Endodermal cell (in vitro differentiated cells): Measurements from ENCODE around the gene ST7. TPM values are rescaled to one million over a fixed set of nuclear protein-coding genes. Genes with fewer than 3 reads are reported as not detected.

ENCODE experiments used
- DNase-seq: peaks from one replicate; pipeline ENCODE4 v3.0.0-alpha.2; 2017
- H3K27ac ChIP-seq: 2 replicates; pipeline ENCODE4 v1.5.1; 2013; ENCODE audit warnings: mild to moderate bottlenecking, low read depth, low read length, moderate library complexity
- H3K27me3 ChIP-seq: 2 replicates; pipeline ENCODE4 v1.6.1; 2013; ENCODE audit warnings: mild to moderate bottlenecking, low read length, moderate library complexity; ENCODE audit not compliant: insufficient read depth, control insufficient read depth, poor library complexity, severe bottlenecking
- H3K36me3 ChIP-seq: 2 replicates; pipeline ENCODE4 v1.7.0; 2013; ENCODE audit warnings: mild to moderate bottlenecking, low read length, moderate library complexity; ENCODE audit not compliant: control insufficient read depth, insufficient read depth
- H3K4me1 ChIP-seq: one replicate; pipeline ENCODE4 v1.7.0; 2013; ENCODE audit warnings: low read length; ENCODE audit not compliant: control insufficient read depth, insufficient read depth
- H3K4me3 ChIP-seq: 2 replicates; pipeline ENCODE4 v1.5.1; 2013; ENCODE audit warnings: mild to moderate bottlenecking, low read length, moderate library complexity
- H3K9ac ChIP-seq: 2 replicates; pipeline ENCODE4 v1.6.1; 2013; ENCODE audit warnings: mild to moderate bottlenecking, low read length, moderate library complexity; ENCODE audit not compliant: poor library complexity, severe bottlenecking; ENCODE audit errors: extremely low read depth
- H3K9me3 ChIP-seq: 2 replicates; pipeline ENCODE4 v1.6.1; 2013; ENCODE audit warnings: mild to moderate bottlenecking, low read length, moderate library complexity; ENCODE audit not compliant: control insufficient read depth
- H3K27ac Mint-ChIP-seq: 2 replicates; pipeline ENCODE4 v1.8.0; 2020; ENCODE audit warnings: mixed read lengths
- H3K27me3 Mint-ChIP-seq: 2 replicates; pipeline ENCODE4 v1.8.0; 2021; ENCODE audit warnings: mild to moderate bottlenecking, mixed read lengths; ENCODE audit not compliant: insufficient read depth
- H3K36me3 Mint-ChIP-seq: 2 replicates; pipeline ENCODE4 v1.8.0; 2020; ENCODE audit warnings: low read depth, mixed read lengths
- H3K4me1 Mint-ChIP-seq: 2 replicates; pipeline ENCODE4 v1.8.0; 2020; ENCODE audit warnings: mixed read lengths
- H3K4me3 Mint-ChIP-seq: 2 replicates; pipeline ENCODE4 v1.8.0; 2020; ENCODE audit warnings: mild to moderate bottlenecking, moderate library complexity, mixed read lengths
- H3K9me3 Mint-ChIP-seq: 2 replicates; pipeline ENCODE4 v1.8.0; 2020; ENCODE audit warnings: mild to moderate bottlenecking, mixed read lengths
- CTCF ChIP-seq: fragments of 200-600 bp; sonication (generic); conservative IDR thresholded peaks from 2 replicates; pipeline ENCODE4 v1.5.0; 2021; ENCODE audit warnings: antibody characterized with exemption, mild to moderate bottlenecking
- WGBS, 2 experiments: methylation state at CpG; one replicate each; pipeline versions ENCODE4 v1.1.5 to v1.1.7; 2013; ENCODE audit warnings: missing lambda C conversion rate in 2 of 2, mixed read lengths in 1 of 2; ENCODE audit not compliant: insufficient coverage in 1 of 2, insufficient read length in 1 of 2; 5-methylcytosine and 5-hydroxymethylcytosine counted together
- total RNA-seq, 2 donors: library from RNA; stranded (reverse); fragmentation: NEBNext Ultra II Directional in 1 of 2; extraction: Animal tissue kit (Norgen Biotek cat#: 25700) in 1 of 2; gene quantifications; 2 replicates in 1 of 2; 3 replicates in 1 of 2; pipeline ENCODE4 v1.2.1, GENCODE V29; 2021

Gene ST7
- total RNA-seq, 2 donors from 2014 or later, result 6.4 to 8.9 TPM

- Mint-ChIP-seq H3K4me3 (no peak overlapping the region), H3K4me1 (peaks cover 6% of the 10 kb centered on the region), H3K36me3 (no peaks in the 10 kb centered on the region), H3K27me3 (no peaks in the 10 kb centered on the region), H3K27ac (no peak overlapping the region), H3K9me3 (no peaks in the 10 kb centered on the region)
- Histone ChIP-seq H3K27ac (no peak overlapping the region), H3K9me3 (no peaks in the 10 kb centered on the region), H3K4me1 (no peaks in the 10 kb centered on the region), H3K9ac (no peak overlapping the region), H3K27me3 (no peaks in the 10 kb centered on the region), H3K4me3 (no peak overlapping the region), H3K36me3 (no peaks in the 10 kb centered on the region)
- DNase-seq, result no peak
- no peak for TF ChIP-seq CTCF
- 89 to 93% methylated on average over 3 of the region's 4 CpGs for WGBS, 2 experiments
Observed at GRCh38 chr7:117195361-117196029, 242.2 kb downstream of the ST7 start.

- no peak overlapping the region for H3K4me3 Mint-ChIP-seq
- no peak for TF ChIP-seq CTCF
- no peak overlapping the region for H3K27ac ChIP-seq
- H3K4me1 Mint-ChIP-seq, result no peaks in the 10 kb centered on the region
- H3K9me3 ChIP-seq, result no peaks in the 10 kb centered on the region
- H3K36me3 ChIP-seq, result no peaks in the 10 kb centered on the region
- 80 to 88% methylated on average over 1 to 2 of the region's 2 CpGs for WGBS, 2 experiments
- H3K9ac ChIP-seq, result no peak overlapping the region
- H3K9me3 Mint-ChIP-seq, result no peaks in the 10 kb centered on the region
- no peaks in the 10 kb centered on the region for H3K4me1 ChIP-seq
- H3K4me3 ChIP-seq, result no peak overlapping the region
- no peaks in the 10 kb centered on the region for H3K27me3 Mint-ChIP-seq
- DNase-seq, result no peak
- no peaks in the 10 kb centered on the region for H3K27me3 ChIP-seq
- H3K36me3 Mint-ChIP-seq, result no peaks in the 10 kb centered on the region
- H3K27ac Mint-ChIP-seq, result no peak overlapping the region
Observed at GRCh38 chr7:117200132-117200531, 246.8 kb downstream of the ST7 start.

- no peaks in the 10 kb centered on the region for H3K4me1 Mint-ChIP-seq
- H3K27ac ChIP-seq, result no peak overlapping the region
- H3K36me3 ChIP-seq, result no peaks in the 10 kb centered on the region
- H3K27me3 ChIP-seq, result no peaks in the 10 kb centered on the region
- H3K27ac Mint-ChIP-seq, result no peak overlapping the region
- TF ChIP-seq CTCF, result no peak
- H3K9me3 Mint-ChIP-seq, result no peaks in the 10 kb centered on the region
- DNase-seq, result no peak
- no peaks in the 10 kb centered on the region for H3K9me3 ChIP-seq
- no peak overlapping the region for H3K4me3 ChIP-seq
- H3K4me1 ChIP-seq, result no peaks in the 10 kb centered on the region
- 70 to 82% methylated on average over 2 to 3 of the region's 4 CpGs for WGBS, 2 experiments
- H3K4me3 Mint-ChIP-seq, result no peak overlapping the region
- H3K36me3 Mint-ChIP-seq, result no peaks in the 10 kb centered on the region
- H3K27me3 Mint-ChIP-seq, result no peaks in the 10 kb centered on the region
- H3K9ac ChIP-seq, result no peak overlapping the region
Observed at GRCh38 chr7:117200786-117201458, 247.6 kb downstream of the ST7 start.
